H9 (cell line): ENCODE measurements around the gene DEDD2. TPM values are rescaled to one million over a fixed set of nuclear protein-coding genes. Genes with fewer than 3 reads are reported as not detected.

Experiments used
- DNase-seq: peaks from one replicate; pipeline ENCODE4 v3.0.0-alpha.2; 2017
- H2AFZ ChIP-seq: one replicate; pipeline ENCODE4 v1.6.1; 2013; ENCODE audit warnings: mild to moderate bottlenecking, low read length, control low read depth, moderate library complexity
- H2AK5ac ChIP-seq: 2 replicates; pipeline ENCODE4 v1.6.1; 2013; ENCODE audit warnings: low read length, control low read depth, mixed read lengths; ENCODE audit not compliant: insufficient read length
- H2BK120ac ChIP-seq: one replicate; pipeline ENCODE4 v1.6.1; 2013; ENCODE audit warnings: low read depth, mild to moderate bottlenecking, low read length, control low read depth, inconsistent platforms; ENCODE audit not compliant: poor library complexity, severe bottlenecking
- H2BK12ac ChIP-seq: 2 replicates; pipeline ENCODE4 v1.6.1; 2013; ENCODE audit warnings: low read length, control low read depth, mixed read lengths, low read depth; ENCODE audit not compliant: insufficient read length
- H2BK15ac ChIP-seq: 2 replicates; pipeline ENCODE4 v1.6.1; 2013; ENCODE audit warnings: low read depth, low read length, control low read depth
- H2BK20ac ChIP-seq: one replicate; pipeline ENCODE4 v1.6.1; 2013; ENCODE audit warnings: low read depth, mild to moderate bottlenecking, low read length, control low read depth, inconsistent platforms; ENCODE audit not compliant: poor library complexity, severe bottlenecking
- H2BK5ac ChIP-seq: 2 replicates; pipeline ENCODE4 v1.6.1; 2013; ENCODE audit warnings: low read length, control low read depth, mixed read lengths; ENCODE audit not compliant: insufficient read length
- H3K14ac ChIP-seq: 2 replicates; pipeline ENCODE4 v1.6.1; 2013; ENCODE audit warnings: low read length, control low read depth; ENCODE audit not compliant: insufficient read depth
- H3K18ac ChIP-seq: 2 replicates; pipeline ENCODE4 v1.6.1; 2013; ENCODE audit warnings: low read depth, mild to moderate bottlenecking, mixed read lengths, low read length, control low read depth; ENCODE audit not compliant: insufficient read length
- H3K23ac ChIP-seq: 2 replicates; pipeline ENCODE4 v1.6.1; 2013; ENCODE audit warnings: low read length, control low read depth, mixed read lengths, low read depth; ENCODE audit not compliant: insufficient read length
- H3K23me2 ChIP-seq: 2 replicates; pipeline ENCODE4 v1.6.1; 2013; ENCODE audit warnings: low read depth, mild to moderate bottlenecking, mixed read lengths, low read length, control low read depth; ENCODE audit not compliant: insufficient read length, poor library complexity, severe bottlenecking
- H3K27ac ChIP-seq: 2 replicates; pipeline ENCODE4 v1.5.1; 2013; ENCODE audit warnings: low read length, control low read depth, mixed read lengths, low read depth; ENCODE audit not compliant: insufficient read length
- H3K27me3 ChIP-seq: 2 replicates; pipeline ENCODE4 v1.6.1; 2013; ENCODE audit warnings: low read length, control low read depth, inconsistent platforms; ENCODE audit not compliant: insufficient read depth
- H3K4ac ChIP-seq: 2 replicates; pipeline ENCODE4 v1.6.1; 2013; ENCODE audit warnings: low read depth, mild to moderate bottlenecking, control low read depth, inconsistent platforms, low read length, moderate library complexity
- H3K4me1 ChIP-seq: 2 replicates; pipeline ENCODE4 v1.6.1; 2013; ENCODE audit warnings: low read length, control low read depth, inconsistent platforms; ENCODE audit not compliant: insufficient read depth
- H3K4me2 ChIP-seq: 2 replicates; pipeline ENCODE4 v1.6.1; 2013; ENCODE audit warnings: low read length, control low read depth, mixed read lengths; ENCODE audit not compliant: insufficient read length, insufficient read depth
- H3K56ac ChIP-seq: 2 replicates; pipeline ENCODE4 v1.6.1; 2013; ENCODE audit warnings: low read depth, mild to moderate bottlenecking, mixed read lengths, low read length, control low read depth; ENCODE audit not compliant: insufficient read length
- H3K79me1 ChIP-seq: 2 replicates; pipeline ENCODE4 v1.6.1; 2013; ENCODE audit warnings: low read depth, mild to moderate bottlenecking, moderate library complexity, low read length, control low read depth, inconsistent platforms; ENCODE audit not compliant: insufficient read depth, poor library complexity, severe bottlenecking
- H3K79me2 ChIP-seq: 2 replicates; pipeline ENCODE4 v1.6.1; 2013; ENCODE audit warnings: low read length, control low read depth, inconsistent platforms; ENCODE audit not compliant: insufficient read depth
- H3K9ac ChIP-seq: 2 replicates; pipeline ENCODE4 v1.6.1; 2013; ENCODE audit warnings: low read length, control low read depth, mixed read lengths; ENCODE audit not compliant: insufficient read length; ENCODE audit errors: extremely low read depth
- H3K9me3 ChIP-seq: one replicate; pipeline ENCODE4 v1.6.1; 2013; ENCODE audit warnings: low read depth, low read length, inconsistent platforms; ENCODE audit not compliant: control insufficient read depth
- H3T11ph ChIP-seq: one replicate; pipeline ENCODE4 v1.6.1; 2013; ENCODE audit warnings: mild to moderate bottlenecking, low read length, control low read depth, inconsistent platforms
- H4K20me1 ChIP-seq: one replicate; pipeline ENCODE4 v1.6.1; 2013; ENCODE audit not compliant: control insufficient read depth, insufficient read length, insufficient read depth
- H4K5ac ChIP-seq: 2 replicates; pipeline ENCODE4 v1.6.1; 2013; ENCODE audit warnings: low read depth, mild to moderate bottlenecking, mixed read lengths, low read length, control low read depth; ENCODE audit not compliant: insufficient read length
- H4K8ac ChIP-seq: replicated peaks from 2 replicates; pipeline ENCODE4 v1.6.1; 2013; ENCODE audit warnings: low read length, control low read depth, mixed read lengths, low read depth; ENCODE audit not compliant: insufficient read length
- H4K91ac ChIP-seq: 2 replicates; pipeline ENCODE4 v1.6.1; 2013; ENCODE audit warnings: low read depth, mild to moderate bottlenecking, moderate library complexity, mixed read lengths, low read length, control low read depth; ENCODE audit not compliant: insufficient read length
- H3K27ac Mint-ChIP-seq, 3 experiments: 2 replicates in 2 of 3; 3 replicates in 1 of 3; pipeline ENCODE4 v1.8.0; 2020 to 2021; ENCODE audit warnings: mixed read lengths in 3 of 3, mild to moderate bottlenecking in 1 of 3, moderate library complexity in 1 of 3
- H3K27me3 Mint-ChIP-seq: 2 replicates; pipeline ENCODE4 v1.8.0; 2021; ENCODE audit warnings: low read depth, mild to moderate bottlenecking, moderate library complexity, mixed read lengths
- H3K36me3 Mint-ChIP-seq, 3 experiments: 2 replicates in 2 of 3; 3 replicates in 1 of 3; pipeline ENCODE4 v1.8.0; 2020 to 2021; ENCODE audit warnings: low read depth in 3 of 3, mixed read lengths in 3 of 3; ENCODE audit not compliant: insufficient read depth in 1 of 3
- H3K4me1 Mint-ChIP-seq, 2 experiments: 2 replicates each; pipeline ENCODE4 v1.8.0; 2020; ENCODE audit warnings: mixed read lengths in 2 of 2
- H3K4me3 Mint-ChIP-seq, 2 experiments: 2 replicates in 1 of 2; 3 replicates in 1 of 2; pipeline ENCODE4 v1.8.0; 2020 to 2021; ENCODE audit warnings: mild to moderate bottlenecking in 2 of 2, mixed read lengths in 2 of 2, moderate library complexity in 1 of 2
- H3K9me3 Mint-ChIP-seq, 2 experiments: 2 replicates in 1 of 2; 3 replicates in 1 of 2; pipeline ENCODE4 v1.8.0; 2020; ENCODE audit warnings: mild to moderate bottlenecking in 2 of 2, mixed read lengths in 2 of 2, moderate library complexity in 1 of 2
- CTCF ChIP-seq: fragments of 200-600 bp; sonication (generic); conservative IDR thresholded peaks from 3 replicates; pipeline ENCODE4 v1.8.0; 2021; ENCODE audit warnings: antibody characterized with exemption, mild to moderate bottlenecking
- WGBS: extraction: QIAGEN DNeasy Blood & Tissue Kit; methylation state at CpG from one replicate; pipeline ENCODE4 v1.1.7; 2013; ENCODE audit warnings: missing lambda C conversion rate, low lambda C conversion rate, mixed read lengths; ENCODE audit not compliant: insufficient read length; ENCODE audit errors: extremely low coverage; 5-methylcytosine and 5-hydroxymethylcytosine counted together
- total RNA-seq: library from RNA; stranded (reverse); gene quantifications from 2 replicates; pipeline ENCODE4 v1.2.1, GENCODE V29; 2021

DEDD2 gene
- total RNA-seq, 1 experiment from 2014 or later = 32.3 TPM

- Histone ChIP-seq H3K4me2 (peak overlapping the region; percentile 82), H3K27ac (no peak overlapping the region), H4K20me1 (no peaks in the 10 kb centered on the region), H3K18ac (no peak overlapping the region), H4K8ac (no peak overlapping the region), H2AFZ (no peak overlapping the region), H3T11ph (no peak overlapping the region), H3K79me1 (no peaks in the 10 kb centered on the region), H3K9me3 (no peaks in the 10 kb centered on the region), H3K9ac (peak overlapping the region; percentile 82), H4K91ac (no peak overlapping the region), H3K23ac (no peak overlapping the region), H3K4me1 (no peaks in the 10 kb centered on the region; the same call in 1 of the 2 replicates), H3K14ac (no peak overlapping the region), H2BK120ac (no peak overlapping the region), H4K5ac (no peak overlapping the region), H2BK12ac (no peak overlapping the region), H3K4ac (no peak overlapping the region), H2BK15ac (no peak overlapping the region), H3K56ac (no peak overlapping the region), H3K23me2 (peaks cover 4% of the 10 kb centered on the region), H2BK20ac (no peak overlapping the region), H2BK5ac (no peak overlapping the region), H3K79me2 (no peaks in the 10 kb centered on the region; the same call in 1 of the 2 replicates), H3K27me3 (no peaks in the 10 kb centered on the region), H2AK5ac (no peak overlapping the region)
- Mint-ChIP-seq H3K4me3 (peak overlapping the region; percentile 88 to 95), H3K9me3 (no peaks in the 10 kb centered on the region), H3K36me3 (peaks cover 5 to 23% (median 16%) of the 10 kb centered on the region in 3 experiments; a peak in 6 of 7 replicates), H3K4me1 (peaks cover 28 to 35% of the 10 kb centered on the region in 2 experiments), H3K27ac (peak overlapping the region; percentile 44 to 79 (median 61); a peak in 2 of 7 replicates), H3K27me3 (no peaks in the 10 kb centered on the region; the same call in 1 of the 2 replicates)
- no CpG with 5 or more reads among the region's 49 CpGs for WGBS
- no peak for DNase-seq
- no peak for TF ChIP-seq CTCF
Measured at GRCh38 chr19:42242069-42242511, 24.6 kb upstream of the DEDD2 start.
